Sigmoid colon (tissue), 7 donors: ENCODE measurements around the gene PSME1. TPM values are rescaled to one million over a fixed set of nuclear protein-coding genes. Genes with fewer than 3 reads are reported as not detected.

Experiments
- DNase-seq: peaks from one replicate; pipeline ENCODE4 v3.0.0-alpha.2; 2019
- H3K27ac ChIP-seq, 4 donors: fragments of 200-600 bp; sonication (generic); one replicate each; pipeline ENCODE4 v1.5.1; 2016 to 2019; ENCODE audit warnings: mild to moderate bottlenecking in 1 of 4
- H3K27me3 ChIP-seq, 3 donors: fragments of 200-600 bp; sonication (generic); one replicate each; pipeline ENCODE4 v1.5.1; 2019; ENCODE audit warnings: mild to moderate bottlenecking in 1 of 3
- H3K36me3 ChIP-seq, 4 donors: fragments of 200-600 bp; sonication (generic); one replicate each; pipeline ENCODE4 v1.5.1; 2016 to 2019
- H3K4me1 ChIP-seq, 4 donors: fragments of 200-600 bp; sonication (generic); one replicate each; pipeline ENCODE4 v1.5.1; 2017 to 2019
- H3K4me3 ChIP-seq, 4 donors: fragments of 200-600 bp; sonication (generic); one replicate each; pipeline ENCODE4 v1.5.1; 2017 to 2019; ENCODE audit warnings: mild to moderate bottlenecking in 2 of 4, moderate library complexity in 1 of 4
- H3K9me3 ChIP-seq, 4 donors: fragments of 200-600 bp in 3 of 4; sonication (generic) in 3 of 4; one replicate each; pipeline versions ENCODE4 v1.5.1 to v1.6.1; 2013 to 2019
- EP300 ChIP-seq, 4 donors: sonication (generic); formaldehyde crosslinking; IDR thresholded peaks; one replicate each; pipeline ENCODE4 v1.6.1; 2017; ENCODE audit warnings: antibody characterized with exemption in 4 of 4
- POLR2A ChIP-seq, 2 donors: fragments of 450-650 bp; IDR thresholded peaks; one replicate each; pipeline ENCODE4 v1.6.1; 2016; ENCODE audit warnings: antibody characterized with exemption in 2 of 2, mild to moderate bottlenecking in 2 of 2, moderate library complexity in 2 of 2
- POLR2AphosphoS5 ChIP-seq, 4 donors: sonication (generic); formaldehyde crosslinking; IDR thresholded peaks; one replicate each; pipeline ENCODE4 v1.6.1; 2017; ENCODE audit warnings: antibody characterized with exemption in 4 of 4
- WGBS, 2 donors: extraction: QIAGEN DNeasy Blood & Tissue Kit; methylation state at CpG; one replicate each; pipeline ENCODE4 v1.1.7; 2013; 5-methylcytosine and 5-hydroxymethylcytosine counted together
- intact Hi-C: fragments of 100-400 bp; cut with DNase I; formaldehyde crosslinking; loops from one replicate; pipeline ENCODE4 v1.15.1; 2023
- polyA plus RNA-seq, 3 donors: library from polyadenylated mRNA; stranded (reverse); fragments of 200-250 nt; gene quantifications; one replicate each; pipeline ENCODE4 v1.2.3, GENCODE V29; 2013
- total RNA-seq, 4 donors: library from RNA; depleted of rRNA; stranded (reverse); fragments of >200 nt; gene quantifications; one replicate each; pipeline ENCODE4 v1.1.0, GENCODE V29; 2016
- TF ChIP-seq, protein P1 (sequence below), 4 experiments: fragments of 450-650 bp in 3 of 4; fragments of 200-600 bp in 1 of 4; IDR thresholded peaks; one replicate each; pipeline ENCODE4 v1.5.1; 2016 to 2019; ENCODE audit warnings: antibody characterized with exemption in 4 of 4, mild to moderate bottlenecking in 3 of 4, moderate library complexity in 2 of 4
- donor health status: healthy with polysubstance abuse.
- donor health status: Bipolar disorder and iron deficiency.
- donor health status: healthy.

PSME1 gene
- total and polyA plus RNA-seq, 7 donors = 129 to 438 (median 186) TPM

DNA sequence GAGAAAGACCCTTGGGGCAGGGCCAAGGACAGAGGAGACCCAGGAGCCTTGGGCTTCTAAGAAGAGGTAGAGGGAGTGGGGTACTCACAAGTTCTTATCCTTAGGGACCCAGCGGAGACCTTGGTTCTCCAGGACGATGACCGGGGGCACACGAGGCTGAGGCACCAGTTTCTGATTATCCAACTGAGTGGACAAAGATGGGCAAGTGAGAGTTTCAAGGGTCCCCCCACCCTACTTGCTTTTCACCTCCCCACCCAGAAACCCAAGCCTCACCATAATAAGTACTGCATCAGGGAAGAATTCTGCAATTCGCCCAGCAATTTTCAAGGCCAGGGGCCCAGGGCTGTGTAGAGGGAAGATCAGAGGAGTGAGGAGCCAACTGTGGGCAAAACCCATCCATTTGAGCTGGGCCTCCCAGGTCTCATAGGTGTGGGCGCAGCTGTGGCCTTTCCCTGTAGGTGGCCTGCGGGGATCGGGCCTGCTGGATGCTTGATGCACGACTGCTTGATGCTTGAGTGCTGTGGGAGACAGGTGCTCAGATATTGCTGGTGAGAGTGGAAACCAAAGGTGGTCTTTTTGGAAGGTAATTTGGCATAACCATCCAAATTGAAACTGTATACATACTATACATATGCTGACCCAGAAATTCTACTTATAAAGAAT, 3.4 kb downstream of the PSME1 start:
- DNase-seq = no peak
- 77 to 87% methylated on average over 9 of the region's 9 CpGs for WGBS, 2 donors
- Histone ChIP-seq H3K4me3 (no peak overlapping the region), H3K36me3 (peaks cover 14 to 33% (median 17%) of the 10 kb centered on the region in 4 donors), H3K27ac (peak overlapping the region in 2 of 4 donors; percentile 98), H3K9me3 (no peaks in the 10 kb centered on the region), H3K4me1 (peaks cover 0 to 50% (median 42%) of the 10 kb centered on the region in 4 donors), H3K27me3 (no peaks in the 10 kb centered on the region)
- TF ChIP-seq POLR2AphosphoS5 (IDR thresholded peaks at IDR 0.05) = no peak
- no peak for TF ChIP-seq EP300 (IDR thresholded peaks at IDR 0.05)
- no peak for TF ChIP-seq POLR2A (IDR thresholded peaks at IDR 0.05)
- TF ChIP-seq, protein P1, sequence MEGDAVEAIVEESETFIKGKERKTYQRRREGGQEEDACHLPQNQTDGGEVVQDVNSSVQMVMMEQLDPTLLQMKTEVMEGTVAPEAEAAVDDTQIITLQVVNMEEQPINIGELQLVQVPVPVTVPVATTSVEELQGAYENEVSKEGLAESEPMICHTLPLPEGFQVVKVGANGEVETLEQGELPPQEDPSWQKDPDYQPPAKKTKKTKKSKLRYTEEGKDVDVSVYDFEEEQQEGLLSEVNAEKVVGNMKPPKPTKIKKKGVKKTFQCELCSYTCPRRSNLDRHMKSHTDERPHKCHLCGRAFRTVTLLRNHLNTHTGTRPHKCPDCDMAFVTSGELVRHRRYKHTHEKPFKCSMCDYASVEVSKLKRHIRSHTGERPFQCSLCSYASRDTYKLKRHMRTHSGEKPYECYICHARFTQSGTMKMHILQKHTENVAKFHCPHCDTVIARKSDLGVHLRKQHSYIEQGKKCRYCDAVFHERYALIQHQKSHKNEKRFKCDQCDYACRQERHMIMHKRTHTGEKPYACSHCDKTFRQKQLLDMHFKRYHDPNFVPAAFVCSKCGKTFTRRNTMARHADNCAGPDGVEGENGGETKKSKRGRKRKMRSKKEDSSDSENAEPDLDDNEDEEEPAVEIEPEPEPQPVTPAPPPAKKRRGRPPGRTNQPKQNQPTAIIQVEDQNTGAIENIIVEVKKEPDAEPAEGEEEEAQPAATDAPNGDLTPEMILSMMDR (IDR thresholded peaks at IDR 0.05) = no peak
- intact Hi-C loops = loop anchor here (5.0 kb wide), 1 partner anchor 582 kb away; the partner anchor contains the start of gene THTPA

DNA sequence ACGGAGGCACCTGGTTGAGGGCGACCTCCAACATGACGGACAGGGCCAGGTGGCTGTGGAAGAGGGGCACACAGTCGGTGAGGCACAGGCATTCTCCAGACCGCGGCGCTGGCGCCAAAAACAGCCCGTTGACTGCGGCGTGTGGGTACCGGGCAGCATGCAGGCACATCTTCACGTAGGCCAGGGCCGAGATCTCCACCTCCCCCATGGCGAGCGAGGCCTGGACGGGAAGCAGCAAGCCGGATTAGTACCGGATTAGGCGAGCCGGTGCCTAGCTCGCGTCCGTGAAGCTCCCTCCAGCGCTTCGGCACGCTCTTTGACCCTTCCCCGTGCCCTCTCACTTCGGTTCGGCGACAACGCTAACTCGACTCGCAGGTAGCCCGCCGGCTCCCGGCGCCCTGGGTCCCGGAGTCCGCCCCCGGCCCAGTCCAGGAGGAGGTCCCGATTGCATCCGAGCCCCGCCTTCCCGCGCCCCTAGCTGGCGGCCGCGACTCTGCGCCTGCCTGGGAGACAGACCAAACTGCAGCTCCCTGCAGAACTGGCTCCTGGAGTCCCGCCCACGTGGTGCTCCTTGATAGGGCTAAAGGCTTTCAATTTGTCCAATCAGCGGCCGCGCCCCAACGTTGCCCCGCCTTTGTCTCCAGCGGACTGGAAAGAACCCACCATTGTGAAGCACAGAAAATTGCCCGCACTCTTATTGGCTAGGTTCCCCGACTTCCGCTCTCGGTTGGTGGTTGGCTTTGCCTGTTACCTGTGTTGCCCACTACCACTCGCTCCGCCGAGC, 5.3 kb downstream of the PSME1 start, which contains the start of gene EMC9:
Gene EMC9 (minus strand): TSS at position 495 of the 784 bp plus-strand sequence. CDS start 287 bp downstream, at position 208.
- peak within 1 kb of the TSS; percentile 73 to 91 (median 81) for H3K4me3 ChIP-seq
- intact Hi-C loops = loop anchor here (5.0 to 10.0 kb wide), 3 partner anchors 226 to 836 kb away; partner anchors contain the start of genes BCL2L2, NFATC4 and PPP1R3E
- DNase-seq = peak; percentile 100
- WGBS, 2 donors = 0 to 1% methylated on average over 65 of the region's 65 CpGs
- H3K27ac ChIP-seq = peak within 1 kb of the TSS; percentile 92 to 98 (median 96)
- H3K9me3 ChIP-seq = no peaks in the 10 kb centered on the region
- no peaks in the 10 kb centered on the region for H3K27me3 ChIP-seq
- TF ChIP-seq EP300 (IDR thresholded peaks at IDR 0.05) (no peak), POLR2A (IDR thresholded peaks at IDR 0.05) (peak; percentile 83 to 88), POLR2AphosphoS5 (IDR thresholded peaks at IDR 0.05) (peak; percentile 83 to 96 (median 93))
- TF ChIP-seq, protein P1 (IDR thresholded peaks at IDR 0.05) = peak; percentile 36 to 75 (median 64)
- peaks cover 0 to 61% (median 51%) of the 10 kb centered on the region in 4 donors for H3K4me1 ChIP-seq
- H3K36me3 ChIP-seq = peaks cover 14 to 33% (median 17%) of the 10 kb centered on the region in 4 donors

DNA sequence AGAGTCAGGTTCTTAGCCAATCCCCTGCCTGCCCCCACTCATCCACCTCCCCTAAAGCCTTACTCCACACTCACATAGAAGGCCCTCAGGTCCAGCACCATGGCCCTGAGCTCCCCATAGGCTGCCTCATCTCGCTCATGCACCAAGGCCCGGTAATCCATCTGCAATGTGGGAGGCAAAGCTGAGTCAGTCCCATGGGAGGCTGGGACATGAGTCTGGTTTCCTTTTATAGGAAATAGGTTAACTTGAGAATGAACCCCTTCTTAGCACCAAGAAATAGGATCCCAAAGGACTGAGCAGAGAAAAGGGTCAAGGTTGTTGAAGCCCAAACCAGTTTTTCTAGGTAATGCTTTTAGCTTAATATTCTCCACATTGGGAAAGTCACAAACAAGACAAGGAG, 7.5 kb downstream of the PSME1 start:
- Histone ChIP-seq H3K4me3 (no peak overlapping the region), H3K4me1 (peaks cover 0 to 53% (median 43%) of the 10 kb centered on the region in 4 donors), H3K36me3 (peaks cover 7 to 23% (median 8%) of the 10 kb centered on the region in 4 donors), H3K9me3 (no peaks in the 10 kb centered on the region), H3K27ac (no peak overlapping the region), H3K27me3 (no peaks in the 10 kb centered on the region)
- intact Hi-C loops = loop anchor here (5.0 to 10.0 kb wide), 3 partner anchors 224 to 839 kb away; partner anchors contain the start of genes BCL2L2, NFATC4 and PPP1R3E
- 89 to 95% methylated on average over 2 of the region's 2 CpGs for WGBS, 2 donors
- no peak for TF ChIP-seq POLR2A (IDR thresholded peaks at IDR 0.05)
- TF ChIP-seq POLR2AphosphoS5 (IDR thresholded peaks at IDR 0.05) = no peak
- TF ChIP-seq EP300 (IDR thresholded peaks at IDR 0.05) = no peak
- TF ChIP-seq, protein P1 (IDR thresholded peaks at IDR 0.05) = no peak
- no peak for DNase-seq

DNA sequence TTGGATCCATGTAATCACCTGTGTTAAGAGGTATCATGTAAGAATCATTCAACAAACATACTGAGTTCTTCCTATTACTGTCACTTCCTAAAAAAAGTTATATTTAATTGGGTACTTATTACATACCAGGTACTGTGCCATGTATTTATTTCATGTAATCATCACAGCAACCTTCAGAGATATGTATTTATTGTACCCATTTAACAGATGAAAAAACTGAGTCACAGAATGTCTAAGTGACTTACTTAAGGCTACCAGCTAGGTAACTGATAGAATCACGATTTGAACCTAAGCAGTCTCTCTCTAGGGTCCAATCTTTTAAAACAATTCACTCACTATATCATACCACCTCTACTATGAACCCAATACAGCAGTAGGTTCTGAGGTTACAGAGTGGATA, 8.5 kb downstream of the PSME1 start:
- H3K36me3 ChIP-seq = peaks cover 0 to 23% (median 6%) of the 10 kb centered on the region in 4 donors
- TF ChIP-seq, protein P1 (IDR thresholded peaks at IDR 0.05) = no peak
- TF ChIP-seq POLR2AphosphoS5 (IDR thresholded peaks at IDR 0.05) = no peak
- no peak for TF ChIP-seq EP300 (IDR thresholded peaks at IDR 0.05)
- no peak for TF ChIP-seq POLR2A (IDR thresholded peaks at IDR 0.05)
- peaks cover 0 to 61% (median 46%) of the 10 kb centered on the region in 4 donors for H3K4me1 ChIP-seq
- intact Hi-C loops = loop anchor here (5.0 to 10.0 kb wide), 3 partner anchors 223 to 840 kb away; partner anchors contain the start of genes BCL2L2, NFATC4 and PPP1R3E
- no peak overlapping the region for H3K4me3 ChIP-seq
- H3K27ac ChIP-seq = no peak overlapping the region
- no peaks in the 10 kb centered on the region for H3K9me3 ChIP-seq
- H3K27me3 ChIP-seq = no peaks in the 10 kb centered on the region
- WGBS, 2 donors = 91 to 98% methylated on average over 1 of the region's 1 CpG
- no peak for DNase-seq
